CD4-positive, alpha-beta T cell treated with Interleukin-6 at 100 ng/mL for 8 hours (primary cell): ENCODE data around the gene RNF10.
A peak's percentile ranks its signal among the peaks of the same experiment; 100 is the strongest.
"Not testable (repeated sequence)": the region's sequence is repeated elsewhere in the genome, so short reads cannot be mapped to it uniquely, and the experiment has no call there.

ENCODE experiments used
- DNase-seq: peaks from one replicate; pipeline ENCODE4 v3.0.0-alpha.2; 2020; ENCODE audit warnings: mixed read lengths, low spot score

The RNF10 gene

GRCh38 chr12:120580787-120581723 lies 46.9 kb downstream of the RNF10 start, which contains the start of gene POP5:
POP5 (minus strand) TSS chr12:120581402; CDS start chr12:120581362, 40 bp downstream.
- peak; percentile 95 for DNase-seq

- no peak for DNase-seq
These were observed 47.8 kb downstream of the RNF10 start for GRCh38 chr12:120581998-120582397.

- peak; percentile 70 for DNase-seq
These were observed 49.4 kb downstream of the RNF10 start for GRCh38 chr12:120583478-120584030.

GRCh38 chr12:120584343-120585149 lies 50.4 kb downstream of the RNF10 start:
- peak; percentile 38 for DNase-seq

- no peak for DNase-seq
These were observed 52.0 kb downstream of the RNF10 start for GRCh38 chr12:120586206-120586605.

- DNase-seq = no peak
These were observed 52.7 kb downstream of the RNF10 start for GRCh38 chr12:120586860-120587259.

GRCh38 chr12:120588371-120588770 lies 54.2 kb downstream of the RNF10 start:
- no peak for DNase-seq

- no peak for DNase-seq
These were observed 55.1 kb downstream of the RNF10 start for GRCh38 chr12:120588948-120589930.

- DNase-seq = no peak
These were observed 56.7 kb downstream of the RNF10 start for GRCh38 chr12:120590741-120591407.

- no peak for DNase-seq
These were observed 58.2 kb downstream of the RNF10 start for GRCh38 chr12:120592121-120593049.

- no peak for DNase-seq
These were observed 62.7 kb downstream of the RNF10 start for GRCh38 chr12:120596901-120597300.

GRCh38 chr12:120597861-120598260 lies 63.7 kb downstream of the RNF10 start:
- DNase-seq = no peak

- DNase-seq = no peak
These were observed 64.7 kb downstream of the RNF10 start for GRCh38 chr12:120598674-120599463.

GRCh38 chr12:120599672-120600552 lies 65.8 kb downstream of the RNF10 start:
- no peak for DNase-seq

- not testable (repeated sequence) for DNase-seq
These were observed 68.3 kb downstream of the RNF10 start for GRCh38 chr12:120602416-120602815.

GRCh38 chr12:120610560-120610959 lies 76.4 kb downstream of the RNF10 start:
- DNase-seq = no peak

- not testable (repeated sequence) for DNase-seq
These were observed 77.4 kb downstream of the RNF10 start for GRCh38 chr12:120611534-120611933.

- no peak for DNase-seq
These were observed 80.7 kb downstream of the RNF10 start for GRCh38 chr12:120614848-120615247.
